ENCODE results near the gene BRD3OS.

Gene BRD3OS

DNA sequence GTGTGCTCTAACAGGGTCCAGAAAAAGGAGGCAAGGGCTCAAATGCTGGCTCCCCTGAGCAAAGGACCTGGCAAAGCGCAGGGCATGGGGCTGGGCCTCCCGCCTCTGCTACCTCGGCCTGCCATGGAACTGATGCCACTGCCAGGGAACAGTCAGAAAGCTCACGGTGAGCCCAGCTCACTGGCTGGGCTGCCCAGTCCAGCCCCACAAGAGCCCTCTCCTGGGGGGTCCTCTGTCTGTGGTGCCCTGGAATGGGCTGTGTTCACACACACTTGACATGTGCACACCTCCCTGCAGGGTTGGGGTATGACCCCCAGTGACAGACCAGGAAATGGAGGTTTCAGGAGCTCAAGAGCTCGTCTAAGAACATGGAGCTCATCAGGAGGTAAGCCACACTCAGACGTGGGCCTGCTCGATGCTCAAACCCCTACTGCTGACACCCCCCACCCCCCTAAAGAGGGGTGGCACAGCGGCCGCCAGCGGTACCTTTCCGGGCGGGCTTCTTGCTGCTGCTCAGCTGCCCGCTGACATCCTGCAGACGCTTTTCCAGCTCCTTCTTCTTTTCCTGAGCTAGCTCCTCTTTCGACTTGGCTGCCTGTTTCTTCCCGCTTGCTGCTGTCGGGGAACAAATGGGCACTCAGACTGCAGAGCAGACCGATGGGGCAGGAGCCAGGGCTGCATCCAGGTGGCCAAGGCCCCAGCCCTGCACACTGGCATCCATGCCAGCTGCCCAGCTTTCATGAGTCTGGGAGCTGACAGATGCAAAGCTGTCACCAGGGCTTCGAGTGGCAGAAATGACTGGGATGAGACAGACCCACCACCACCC lies 9.1 kb downstream of the BRD3OS start:
- DNase-seq (ENCODE audit: low read depth), result no peak

DNA sequence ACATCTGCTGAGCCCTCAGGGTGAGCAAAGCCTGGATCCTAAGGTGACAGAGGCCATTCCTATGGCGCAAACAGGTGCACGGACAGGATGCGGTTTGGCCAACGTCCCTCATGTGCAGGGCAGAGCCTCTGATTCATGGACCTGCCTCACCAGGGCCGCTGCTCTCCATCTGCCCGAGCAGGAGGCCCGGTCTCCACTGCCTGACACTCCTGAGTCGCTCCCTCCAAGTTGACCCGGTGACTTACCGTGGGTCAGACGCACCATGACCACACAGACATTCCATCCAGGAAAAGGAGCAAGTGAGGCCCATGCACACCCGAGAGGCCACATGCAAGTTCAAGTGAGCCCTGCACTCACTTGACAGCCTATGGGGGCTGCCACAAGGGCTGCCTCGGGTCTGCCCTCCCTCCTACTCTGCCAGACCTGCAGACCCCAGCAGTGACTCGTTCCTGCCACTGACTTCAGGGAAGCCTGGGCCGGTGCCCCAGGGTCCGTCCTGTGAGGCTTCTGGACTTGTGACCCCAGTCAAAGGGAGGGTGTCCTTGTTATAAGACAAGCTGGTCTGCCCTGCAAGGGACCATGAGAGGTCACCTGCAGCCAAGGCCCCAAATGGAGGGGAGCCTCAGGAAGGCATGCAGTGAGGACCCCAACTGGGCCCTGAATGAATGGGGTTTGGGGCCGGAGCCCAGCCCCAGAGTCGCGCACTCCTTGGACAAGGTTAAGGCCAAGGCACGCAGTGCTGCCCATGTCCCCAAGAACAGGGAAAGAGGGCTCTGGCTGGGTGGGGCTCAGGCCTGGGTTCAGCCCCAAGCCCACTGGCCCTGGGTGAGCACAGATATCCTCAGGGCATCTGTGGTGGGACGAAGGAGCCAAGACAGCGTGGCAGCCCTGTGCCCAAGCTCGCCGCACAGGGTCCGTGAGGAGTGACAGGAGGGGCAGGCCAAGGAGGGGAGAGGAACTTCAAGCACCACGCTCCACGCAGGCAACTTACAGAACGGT lies 10.1 kb downstream of the BRD3OS start:
- no peak for DNase-seq (ENCODE audit: low read depth)

DNA sequence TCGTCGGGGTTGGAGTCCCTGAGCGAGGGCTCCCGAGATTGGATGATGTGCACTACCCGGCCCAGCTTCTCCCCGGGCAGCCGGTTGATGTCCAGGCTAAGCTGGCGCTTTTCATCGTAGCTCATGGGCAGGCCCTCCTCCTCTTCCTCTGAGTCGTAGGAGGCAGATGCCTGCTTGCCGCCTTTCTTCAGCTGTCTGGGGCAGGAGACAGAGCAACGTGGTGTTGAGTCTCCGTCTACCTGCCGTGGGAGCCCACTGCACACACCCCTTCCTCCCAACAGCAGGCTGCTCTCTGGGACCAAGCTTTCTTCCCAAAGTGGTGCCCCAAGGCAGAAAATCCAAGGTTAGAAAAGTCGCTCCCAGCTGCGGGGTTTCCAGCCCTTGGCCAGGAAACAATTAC lies 10.8 kb downstream of the BRD3OS start:
- DNase-seq (ENCODE audit: low read depth), result no peak

DNA sequence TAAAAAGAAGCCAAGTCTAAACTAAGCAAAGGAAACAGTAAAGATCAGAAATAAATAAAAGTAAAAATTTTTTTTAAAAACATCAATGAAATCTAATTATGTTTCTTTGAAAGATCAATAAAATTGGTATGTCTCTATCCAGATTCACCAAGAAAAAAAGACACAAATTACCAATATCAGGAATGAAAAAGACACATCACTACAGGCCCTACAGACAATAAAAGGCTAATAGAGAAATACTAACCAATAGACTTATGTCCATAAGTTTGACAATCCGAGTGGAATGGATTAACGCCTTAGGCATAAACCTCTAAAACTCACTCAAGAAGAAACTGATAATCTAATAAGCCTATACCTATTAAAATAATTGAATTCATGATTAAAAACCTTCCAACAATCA lies 12.4 kb downstream of the BRD3OS start:
- DNase-seq (ENCODE audit: low read depth), result no peak

DNA sequence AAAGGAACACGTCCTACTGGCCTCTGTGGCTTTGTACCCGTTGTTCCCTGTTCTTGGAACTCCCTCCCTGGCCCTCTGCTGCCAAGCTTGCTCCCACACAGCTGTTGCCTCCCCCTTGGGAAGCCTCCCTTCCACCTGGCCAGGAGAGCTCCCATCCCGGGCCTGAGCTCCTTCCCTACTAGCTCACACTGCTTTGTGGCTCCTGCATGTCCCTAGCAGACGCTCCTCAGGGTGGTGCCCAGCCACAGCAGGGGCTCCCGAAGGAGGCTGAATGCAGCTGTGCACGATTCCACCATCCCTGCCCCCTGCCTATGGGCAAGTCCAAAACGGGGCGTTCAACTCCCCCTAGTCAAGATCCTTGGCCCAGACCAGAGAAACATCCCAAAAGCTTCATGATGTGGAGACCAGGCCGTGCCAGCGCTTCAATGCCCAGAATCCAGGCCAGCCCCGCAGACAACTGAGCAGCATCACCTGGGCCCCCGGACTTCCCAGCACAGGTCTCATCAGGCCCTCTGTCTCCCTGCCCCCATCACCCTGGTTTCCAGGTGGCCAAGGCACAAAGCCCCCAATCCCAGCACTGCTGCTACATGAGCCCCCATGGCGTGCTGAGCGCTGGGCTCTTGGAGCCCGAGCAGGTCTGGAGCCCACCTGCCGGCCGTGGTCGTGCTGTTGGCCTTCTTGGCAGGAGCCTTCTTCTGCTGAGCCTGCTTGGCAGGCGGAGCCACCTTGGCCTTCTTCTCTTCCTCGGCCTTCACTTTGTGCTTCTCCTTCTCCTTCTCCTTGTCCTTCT lies 14.3 kb downstream of the BRD3OS start:
- DNase-seq (ENCODE audit: low read depth), result no peak

DNA sequence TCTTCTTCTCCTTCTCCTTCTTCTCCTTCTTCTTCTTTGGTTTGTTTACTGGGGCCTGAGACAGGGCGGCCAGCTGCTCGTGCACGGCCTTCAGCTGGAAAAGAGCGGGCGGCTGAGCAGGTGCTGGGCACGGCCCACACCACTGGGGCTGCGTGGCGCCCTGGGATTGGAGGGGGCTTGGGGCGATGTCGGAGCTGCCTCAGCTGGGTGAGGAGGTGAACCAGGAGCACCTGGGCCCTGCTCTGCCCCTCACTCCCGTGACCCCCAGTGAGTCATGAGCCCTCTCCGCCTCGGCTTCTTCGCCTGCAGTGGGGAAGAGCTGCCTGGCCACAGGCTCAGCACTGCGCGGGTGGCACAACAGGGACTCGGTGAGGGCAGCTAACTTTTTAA lies 14.9 kb downstream of the BRD3OS start:
- DNase-seq (ENCODE audit: low read depth), result no peak

DNA sequence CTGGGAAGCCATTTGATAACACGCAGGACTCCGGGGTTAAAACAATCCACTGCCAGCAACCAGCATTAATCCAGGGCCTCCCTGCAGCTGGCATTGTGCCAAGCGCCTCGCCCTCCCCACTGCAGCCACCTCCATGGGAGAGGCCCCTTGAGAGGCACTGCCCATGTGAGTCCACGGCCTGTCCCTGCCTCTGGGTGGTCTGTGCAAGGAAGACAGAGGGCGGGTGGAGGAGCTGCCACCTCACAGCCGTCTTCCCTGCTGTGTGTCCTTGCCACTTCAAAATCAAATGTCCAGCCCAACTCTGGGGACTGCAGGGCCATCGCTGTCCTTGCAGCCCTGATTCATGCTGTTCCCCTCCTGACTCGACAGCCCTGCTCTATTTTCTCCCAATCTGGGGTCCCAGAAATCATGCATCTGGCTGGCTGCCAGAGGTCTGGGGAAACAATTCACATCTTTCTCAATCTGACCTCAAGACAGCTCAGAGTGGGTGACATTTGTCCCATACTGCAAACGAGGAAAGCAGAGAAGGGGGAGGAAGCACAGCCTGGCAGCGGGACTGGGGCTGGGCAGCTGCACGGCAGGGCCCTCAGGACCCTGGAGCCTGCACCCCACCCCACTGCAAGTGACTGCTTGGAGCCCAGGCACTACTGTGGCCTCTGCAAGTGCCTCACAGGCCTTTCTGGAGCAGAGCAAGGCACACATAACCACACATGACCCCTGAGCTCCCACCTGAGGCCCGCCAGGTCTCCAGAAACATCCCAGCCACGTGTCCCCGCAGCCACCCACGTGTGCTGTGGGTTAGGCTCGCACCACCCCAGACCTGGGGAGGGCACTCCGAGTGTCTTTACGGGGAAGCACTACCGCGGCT lies 15.7 kb downstream of the BRD3OS start:
- no peak for DNase-seq (ENCODE audit: low read depth)

DNA sequence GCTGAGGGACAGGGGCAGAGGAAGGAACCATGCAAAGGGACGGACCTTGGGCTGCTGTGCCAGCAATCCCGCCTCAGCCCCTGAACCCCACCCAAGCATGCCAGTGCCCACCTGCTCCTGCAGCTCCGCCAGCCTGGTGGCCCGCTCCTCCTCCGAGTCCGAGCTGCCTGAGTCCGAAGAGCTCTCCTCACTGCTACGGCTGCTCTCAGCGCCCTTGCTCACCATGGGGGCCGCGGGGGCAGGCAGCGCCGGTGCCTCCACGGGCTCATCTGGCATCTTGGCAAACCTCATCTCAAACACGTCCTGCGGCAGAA lies 16.3 kb downstream of the BRD3OS start:
- no peak for DNase-seq (ENCODE audit: low read depth)

DNA sequence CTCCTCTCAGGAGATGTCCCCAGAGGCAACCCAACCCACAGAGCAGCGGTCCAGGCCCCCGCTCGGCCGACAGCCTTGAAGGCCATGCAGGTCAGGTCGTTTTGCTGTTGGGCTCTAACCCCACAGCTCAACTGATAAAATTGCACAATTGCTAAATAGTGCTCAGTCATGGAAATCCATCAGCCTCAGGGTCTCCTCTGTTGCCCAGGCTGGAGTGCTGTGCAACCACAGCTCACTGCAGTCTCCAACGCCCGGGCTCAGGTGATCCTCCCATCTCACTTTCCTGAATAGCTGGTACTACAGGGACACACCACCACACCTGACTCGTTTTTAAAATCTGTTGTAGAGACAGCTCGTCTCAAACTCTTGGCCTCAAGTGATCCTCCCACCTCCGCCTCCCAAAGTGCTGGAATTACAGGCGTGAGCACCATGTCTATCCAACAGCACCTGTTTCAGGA lies 18.3 kb downstream of the BRD3OS start:
- no peak for DNase-seq (ENCODE audit: low read depth)

DNA sequence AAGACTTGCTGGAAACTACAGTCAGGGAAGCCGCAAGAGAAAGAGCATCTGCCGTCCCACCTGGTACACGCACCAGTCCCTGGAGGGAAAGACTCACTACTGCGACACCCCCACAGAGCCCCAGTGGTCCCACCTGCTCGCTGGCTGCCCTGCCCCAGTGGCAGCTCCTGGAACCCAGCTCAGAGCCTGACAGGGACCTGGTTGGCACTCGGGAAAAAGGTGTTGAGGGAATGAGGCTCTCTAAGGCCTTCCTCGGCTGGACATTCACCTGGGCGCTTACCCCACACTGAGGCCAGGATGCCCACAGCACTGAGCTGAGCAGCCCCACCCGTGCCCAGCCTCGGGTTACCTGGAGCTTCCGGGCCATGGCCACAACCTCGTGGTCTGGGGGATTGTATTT lies 19.7 kb downstream of the BRD3OS start:
- DNase-seq (ENCODE audit: low read depth), result no peak

DNA sequence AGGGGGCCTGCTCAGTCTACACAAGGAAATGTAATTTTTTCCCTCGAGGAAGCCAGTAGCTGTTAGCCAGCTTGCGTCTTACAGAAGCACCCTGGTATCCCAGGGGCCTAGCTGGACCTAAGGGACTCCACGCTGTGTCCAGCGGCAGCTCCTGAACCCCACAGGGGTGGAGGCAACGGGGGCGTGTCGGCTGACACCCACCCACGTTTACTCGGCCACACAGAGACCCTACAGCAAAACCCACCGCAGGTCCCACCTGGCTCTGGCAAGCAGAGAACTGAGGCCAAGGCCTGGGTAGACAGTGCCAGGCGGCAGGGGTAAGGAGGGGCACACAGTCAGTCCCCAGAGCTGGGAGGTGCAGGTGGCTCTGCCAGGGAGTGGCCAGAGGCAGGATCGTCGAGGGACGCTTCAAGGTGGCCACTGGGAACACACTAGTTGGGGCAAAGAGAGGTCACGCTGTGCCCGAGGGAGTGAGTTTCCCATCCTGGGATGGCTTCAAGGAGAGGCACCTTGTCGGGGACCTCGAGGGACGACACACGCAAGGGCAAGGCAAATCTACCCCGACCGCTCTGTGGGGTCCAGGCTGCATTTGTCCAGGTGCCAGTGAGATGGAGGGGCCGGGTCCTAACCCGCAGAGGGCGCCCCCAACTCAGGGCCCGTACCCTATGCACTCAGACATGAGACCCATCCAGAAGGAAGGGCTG lies 20.7 kb downstream of the BRD3OS start:
- no peak for DNase-seq (ENCODE audit: low read depth)

DNA sequence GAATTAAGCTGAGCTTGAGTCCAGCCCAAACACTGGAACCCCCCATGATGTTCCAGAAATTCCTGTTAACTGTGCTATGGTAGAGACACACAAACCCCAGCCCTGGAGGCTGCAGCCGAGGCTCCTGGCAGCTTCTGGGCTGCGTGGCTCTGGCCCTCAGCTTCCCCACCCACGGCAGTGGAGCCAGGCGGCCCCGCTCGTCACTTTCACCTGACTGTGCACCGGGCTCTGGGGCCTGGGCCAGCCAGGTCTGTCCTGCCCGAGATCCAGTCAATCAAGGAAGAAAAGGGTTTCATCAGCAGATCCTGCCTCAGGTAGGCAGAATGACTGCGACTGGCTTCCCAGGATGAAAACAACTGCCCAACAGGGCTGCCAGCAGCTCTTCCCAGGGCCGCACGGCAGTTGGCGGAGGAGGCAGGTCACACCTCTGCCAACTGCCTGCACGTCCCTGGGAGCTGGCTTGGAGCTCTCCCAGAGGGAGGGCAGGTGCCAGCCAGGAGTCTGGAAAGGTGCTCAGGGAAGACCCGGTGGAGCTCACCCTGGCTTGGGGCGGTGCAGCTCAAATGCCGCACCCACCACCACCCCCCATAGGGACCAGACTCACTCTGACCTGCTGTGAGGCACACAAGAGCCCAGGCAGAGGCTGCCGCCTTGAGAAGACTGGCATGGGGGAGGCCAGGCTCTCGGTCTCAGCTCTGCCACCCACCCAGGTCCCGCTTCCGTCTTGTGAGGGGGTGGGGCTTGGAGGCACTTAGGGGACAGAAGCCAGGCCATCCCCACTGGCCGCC lies 21.8 kb downstream of the BRD3OS start:
- DNase-seq (ENCODE audit: low read depth), result no peak

DNA sequence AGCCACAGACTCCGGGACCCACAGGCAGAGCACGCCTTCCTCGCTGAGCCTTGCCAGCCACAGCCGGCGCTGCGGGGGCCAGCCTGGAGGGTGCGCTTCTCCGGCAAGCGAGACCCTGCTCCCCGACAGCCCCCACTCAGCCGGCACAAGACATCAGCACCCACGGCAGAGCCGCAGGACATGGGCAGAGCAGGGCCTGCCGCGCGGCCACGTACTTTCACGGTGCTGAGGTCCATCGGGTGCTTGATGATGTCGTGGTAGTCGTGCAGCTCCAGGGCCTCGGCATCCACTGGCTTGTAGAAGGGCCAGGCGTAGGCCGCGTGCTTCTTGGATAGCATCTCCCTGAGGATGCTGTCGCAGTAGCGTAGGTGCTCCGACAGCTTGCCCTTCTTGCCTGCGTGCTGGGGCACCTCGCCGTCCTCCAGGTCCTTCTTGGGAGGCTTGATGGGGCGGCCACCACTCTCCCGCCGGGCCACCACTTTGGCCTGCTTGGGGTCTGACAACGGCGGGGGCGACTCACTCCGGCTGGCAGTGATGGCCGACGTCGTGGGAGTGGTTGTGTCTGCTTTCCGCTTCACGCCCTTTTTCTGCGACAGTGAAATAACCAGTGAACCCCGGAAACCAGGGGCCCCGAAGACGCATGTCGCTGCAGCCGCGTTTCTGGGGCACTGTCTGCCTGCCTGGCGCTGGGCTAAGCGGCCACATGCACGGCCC lies 22.7 kb downstream of the BRD3OS start:
- no peak for DNase-seq (ENCODE audit: low read depth)

DNA sequence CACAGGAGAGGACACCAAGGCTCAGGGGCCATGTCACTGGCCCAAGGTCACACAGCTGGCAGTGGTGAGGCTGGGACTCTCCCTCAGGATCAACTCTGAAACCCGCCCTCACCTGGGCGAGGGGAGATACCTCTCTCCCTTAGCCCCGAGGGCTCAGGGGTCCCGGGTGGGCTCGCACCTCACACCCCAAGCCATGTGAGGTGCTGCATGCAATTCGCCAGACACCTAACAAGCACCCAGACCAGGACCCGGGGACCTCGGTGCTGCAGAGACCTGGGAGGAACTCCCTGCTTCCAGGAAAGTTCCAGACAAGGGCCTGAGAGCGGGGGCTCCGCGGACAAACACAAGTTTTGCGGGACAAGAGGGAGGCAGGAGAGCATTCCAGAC lies 23.3 kb downstream of the BRD3OS start:
- no peak for DNase-seq (ENCODE audit: low read depth)

DNA sequence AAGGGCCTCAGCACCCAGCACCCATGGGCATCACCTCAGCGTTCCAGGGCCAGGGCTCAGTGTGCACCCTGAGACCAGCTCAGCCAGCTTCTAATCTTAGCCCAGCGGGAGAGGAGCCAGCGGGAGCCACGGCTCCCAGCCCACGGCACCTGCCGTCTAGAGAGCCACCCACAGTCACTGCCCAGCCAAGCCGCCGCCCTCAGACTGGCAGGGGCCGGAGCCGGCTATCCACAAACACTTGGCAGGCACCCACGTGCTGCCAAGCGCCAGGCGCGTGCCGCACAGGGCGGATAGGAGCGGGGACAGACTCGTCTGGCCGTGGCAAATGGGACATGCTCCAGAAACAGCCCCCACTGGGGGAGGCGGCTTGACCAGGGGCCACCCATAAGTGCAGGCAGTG lies 24.0 kb downstream of the BRD3OS start:
- no peak for DNase-seq (ENCODE audit: low read depth)

DNA sequence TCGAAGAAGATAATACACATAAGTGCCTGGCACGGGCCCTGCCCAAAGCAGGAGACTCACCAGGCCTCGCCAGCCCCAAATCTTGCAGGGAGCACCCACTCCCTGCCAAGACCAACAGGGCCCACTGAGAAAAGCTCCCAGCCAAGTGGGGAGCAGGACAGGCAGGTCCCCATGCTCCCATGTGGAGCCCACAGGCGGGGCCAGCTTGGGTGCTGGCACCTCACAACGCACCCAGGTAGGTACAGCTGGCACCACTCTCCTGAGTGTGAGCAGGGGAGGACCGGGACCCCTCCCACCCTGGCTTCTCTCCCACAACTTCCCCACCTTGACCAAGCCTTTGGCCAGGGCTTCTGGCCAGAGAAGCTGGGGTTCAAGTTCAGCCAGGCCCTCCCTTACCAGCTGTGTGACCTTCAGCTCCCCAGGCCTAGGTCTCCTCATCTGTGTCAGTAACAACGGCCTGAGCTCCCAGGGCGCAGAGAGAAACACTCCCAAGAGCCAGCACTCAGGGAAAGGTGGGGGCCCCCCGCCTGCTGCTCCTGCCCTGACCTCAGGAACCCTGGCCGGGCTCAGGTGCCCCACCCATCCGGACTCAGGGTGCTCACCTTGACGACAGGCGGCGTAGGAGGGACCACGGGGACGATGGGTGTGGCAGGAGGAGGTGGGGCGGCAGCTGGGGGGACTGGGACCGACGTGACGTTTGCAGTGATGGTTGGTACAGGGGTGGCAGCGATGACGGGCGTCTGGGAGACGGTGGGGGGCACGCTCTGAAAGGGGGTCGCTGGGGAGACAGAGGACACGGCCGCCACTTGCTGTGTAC lies 24.7 kb downstream of the BRD3OS start:
- no peak for DNase-seq (ENCODE audit: low read depth)

DNA sequence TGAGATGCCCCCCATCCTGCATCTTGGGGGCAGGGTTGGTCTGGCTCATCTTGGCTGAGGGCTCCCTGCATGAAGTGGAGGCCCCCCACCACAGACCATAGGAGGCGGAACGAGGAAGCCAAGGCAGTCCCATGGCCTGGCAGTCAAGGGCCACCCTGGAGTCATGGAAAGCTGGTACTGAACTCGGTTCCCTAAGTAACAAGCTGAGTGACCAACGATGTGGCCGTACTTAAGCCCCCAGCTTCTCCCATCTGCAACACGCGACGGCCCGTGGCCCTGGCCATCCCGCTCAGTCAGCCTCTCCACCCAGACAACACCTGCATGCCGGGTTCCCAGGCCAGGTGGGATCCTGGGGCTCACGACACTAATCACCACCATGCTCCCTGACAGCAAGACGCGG lies 25.4 kb downstream of the BRD3OS start:
- no peak for DNase-seq (ENCODE audit: low read depth)

DNA sequence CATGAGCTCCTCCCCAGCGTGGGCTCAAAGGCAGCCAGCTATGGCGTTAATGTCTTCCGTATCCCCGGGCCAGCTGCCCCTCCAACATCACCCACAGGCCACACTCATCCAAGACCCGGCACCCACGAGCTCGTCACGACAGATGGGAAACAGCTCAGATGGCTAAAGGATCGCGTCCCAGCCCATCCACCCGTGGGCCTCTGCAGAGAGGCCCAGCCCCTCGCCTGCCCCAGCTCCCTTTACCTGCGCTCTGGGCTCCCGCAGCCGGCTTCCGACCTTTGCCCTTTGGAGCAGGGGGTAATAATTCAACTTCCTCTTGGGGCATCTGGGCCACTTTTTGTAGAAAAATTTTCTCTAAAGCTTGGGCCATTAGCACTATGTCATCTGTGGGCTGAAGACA lies 26.0 kb downstream of the BRD3OS start:
- DNase-seq (ENCODE audit: low read depth), result no peak

Measured in stimulated activated CD8-positive, alpha-beta memory T cell treated with anti-CD3 and anti-CD28 coated beads, Interleukin-4, amount 100 ng/mL, for 24 hours (primary cell).